GM06990 (cell line): ENCODE measurements around the gene ZC3H7A.

Experiments used
- DNase-seq: peaks from one replicate; pipeline ENCODE4 v3.0.0-alpha.2; 2011; ENCODE audit not compliant: insufficient read length; ENCODE audit errors: extremely low read depth
- H3K27me3 ChIP-seq: replicated peaks from 2 replicates; pipeline ENCODE4 v1.6.0; 2011; ENCODE audit warnings: low read length; ENCODE audit not compliant: control insufficient read depth, insufficient read depth
- H3K36me3 ChIP-seq: 2 replicates; pipeline ENCODE4 v1.5.1; 2011; ENCODE audit warnings: low read length; ENCODE audit not compliant: control insufficient read depth, insufficient read depth
- H3K4me3 ChIP-seq: replicated peaks from 2 replicates; pipeline ENCODE4 v1.5.1; 2011; ENCODE audit warnings: low read depth, mild to moderate bottlenecking, control low read depth, low read length
- TF ChIP-seq, protein P1 (sequence below): IDR thresholded peaks from 2 replicates; pipeline ENCODE4 v1.5.1; 2011; ENCODE audit warnings: low read length, control low read depth, mild to moderate bottlenecking, inconsistent platforms; ENCODE audit not compliant: insufficient read depth, poor library complexity, severe bottlenecking

The ZC3H7A gene

DNA sequence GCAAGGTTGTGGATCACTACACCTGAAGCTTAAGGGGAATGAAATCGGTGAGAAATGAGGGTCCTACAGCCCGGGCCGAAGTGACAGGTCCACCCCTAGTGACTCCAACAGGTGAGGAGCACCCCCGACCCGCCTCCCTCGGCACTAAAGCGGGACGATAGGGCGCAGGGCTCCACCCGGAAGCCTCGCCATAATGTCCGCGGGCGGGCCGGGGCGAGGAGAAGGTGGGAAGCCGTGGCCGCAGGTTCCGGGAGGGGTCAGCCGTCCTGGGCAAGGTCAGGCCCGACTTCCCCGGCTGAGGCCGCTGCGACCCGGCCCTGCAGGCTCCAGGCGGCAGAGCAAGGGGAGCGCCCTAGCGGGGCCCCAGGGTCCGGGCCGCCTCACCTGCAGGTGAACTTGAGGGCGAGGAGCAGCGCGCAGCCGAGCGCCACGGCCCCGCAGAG, 54.9 kb downstream of the ZC3H7A start:
- H3K4me3 ChIP-seq: peak overlapping the region; percentile 91
- TF ChIP-seq, protein P1, sequence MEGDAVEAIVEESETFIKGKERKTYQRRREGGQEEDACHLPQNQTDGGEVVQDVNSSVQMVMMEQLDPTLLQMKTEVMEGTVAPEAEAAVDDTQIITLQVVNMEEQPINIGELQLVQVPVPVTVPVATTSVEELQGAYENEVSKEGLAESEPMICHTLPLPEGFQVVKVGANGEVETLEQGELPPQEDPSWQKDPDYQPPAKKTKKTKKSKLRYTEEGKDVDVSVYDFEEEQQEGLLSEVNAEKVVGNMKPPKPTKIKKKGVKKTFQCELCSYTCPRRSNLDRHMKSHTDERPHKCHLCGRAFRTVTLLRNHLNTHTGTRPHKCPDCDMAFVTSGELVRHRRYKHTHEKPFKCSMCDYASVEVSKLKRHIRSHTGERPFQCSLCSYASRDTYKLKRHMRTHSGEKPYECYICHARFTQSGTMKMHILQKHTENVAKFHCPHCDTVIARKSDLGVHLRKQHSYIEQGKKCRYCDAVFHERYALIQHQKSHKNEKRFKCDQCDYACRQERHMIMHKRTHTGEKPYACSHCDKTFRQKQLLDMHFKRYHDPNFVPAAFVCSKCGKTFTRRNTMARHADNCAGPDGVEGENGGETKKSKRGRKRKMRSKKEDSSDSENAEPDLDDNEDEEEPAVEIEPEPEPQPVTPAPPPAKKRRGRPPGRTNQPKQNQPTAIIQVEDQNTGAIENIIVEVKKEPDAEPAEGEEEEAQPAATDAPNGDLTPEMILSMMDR: no peak
- H3K36me3 ChIP-seq: no peaks in the 10 kb centered on the region; the same call in 1 of the 2 replicates
- DNase-seq: no peak
- no peaks in the 10 kb centered on the region for H3K27me3 ChIP-seq

DNA sequence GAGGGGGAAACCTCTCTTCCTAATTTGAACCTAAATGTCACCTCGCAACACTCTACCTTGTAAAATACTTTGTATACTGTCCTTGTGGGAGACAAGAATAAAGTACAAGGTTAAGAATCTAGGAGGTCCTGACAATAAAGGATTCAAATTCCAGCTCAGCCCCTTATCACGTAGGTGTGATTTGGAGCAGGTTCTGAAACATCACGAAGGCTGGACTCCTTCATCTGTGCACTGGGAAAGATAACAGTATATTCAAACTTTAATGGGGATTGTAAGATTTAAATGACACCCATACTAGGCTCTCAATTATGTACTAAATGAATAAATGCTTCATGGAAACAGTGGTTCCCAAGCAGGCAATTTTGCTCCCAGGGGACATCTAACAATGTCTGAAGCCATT, 56.5 kb downstream of the ZC3H7A start:
- H3K27me3 ChIP-seq: no peaks in the 10 kb centered on the region
- H3K36me3 ChIP-seq: peaks cover 8% of the 10 kb centered on the region
- TF ChIP-seq, protein P1: no peak
- no peak for DNase-seq
- H3K4me3 ChIP-seq: peak overlapping the region; percentile 91

DNA sequence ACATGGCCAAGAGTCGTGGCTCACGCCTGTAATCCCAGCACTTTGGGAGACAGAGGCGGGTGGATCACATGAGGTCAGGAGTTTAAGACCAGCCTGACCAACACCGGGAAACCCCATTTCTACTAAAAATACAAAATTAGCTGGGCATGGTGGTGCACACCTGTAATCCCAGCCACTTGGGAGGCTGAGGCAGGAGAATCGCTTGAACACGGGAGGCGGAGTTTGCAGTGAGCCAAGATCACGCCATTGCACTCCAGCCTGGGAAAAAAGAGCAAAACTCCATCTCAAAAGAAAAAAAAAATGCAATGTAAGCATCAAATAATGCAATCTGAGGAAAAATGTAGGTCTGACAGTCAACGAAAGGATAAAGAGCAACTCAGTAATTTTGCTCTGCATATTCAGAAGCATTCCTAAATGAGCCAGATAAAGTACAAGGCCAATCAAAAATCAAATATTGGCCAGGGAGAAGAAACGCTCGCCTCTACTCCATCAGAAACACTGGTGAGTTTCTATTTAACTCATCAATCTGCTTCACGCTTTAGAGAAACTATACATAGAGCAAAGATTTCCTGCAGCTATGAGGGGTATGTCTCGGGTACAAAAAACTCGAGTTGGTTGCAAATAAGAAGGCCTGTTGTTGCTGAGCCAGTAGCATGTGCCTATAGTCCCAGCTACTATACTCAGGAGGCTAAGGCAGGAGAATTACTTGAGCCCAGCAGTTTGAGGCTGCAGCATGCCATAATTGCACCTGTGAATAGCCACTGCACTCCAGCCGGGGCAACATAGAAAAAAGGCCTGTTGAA, 58.1 kb downstream of the ZC3H7A start:
- Histone ChIP-seq H3K27me3 (no peaks in the 10 kb centered on the region), H3K36me3 (peaks cover 10% of the 10 kb centered on the region), H3K4me3 (peak overlapping the region; percentile 91)
- TF ChIP-seq, protein P1: no peak
- DNase-seq: no peak

DNA sequence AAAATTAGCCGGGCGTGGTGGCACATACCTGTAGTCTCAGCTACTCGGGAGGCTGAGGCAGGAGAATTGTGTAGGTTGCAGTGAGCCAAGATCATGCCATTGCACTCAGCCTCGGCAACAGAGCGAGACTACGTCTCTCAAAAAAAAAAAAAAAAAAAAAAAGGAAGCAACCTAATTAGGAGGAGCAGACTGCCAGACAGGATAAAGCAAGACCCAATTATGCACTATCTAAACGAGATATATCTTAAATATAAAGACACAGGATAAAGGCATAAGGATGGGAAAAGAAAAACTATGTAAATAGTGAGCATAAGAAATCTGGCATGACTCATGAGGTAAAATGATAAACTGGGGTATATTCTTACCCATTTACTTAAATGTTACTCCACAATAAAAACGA, 59.3 kb downstream of the ZC3H7A start:
- H3K4me3 ChIP-seq: peak overlapping the region; percentile 19
- peaks cover 11% of the 10 kb centered on the region for H3K36me3 ChIP-seq

DNA sequence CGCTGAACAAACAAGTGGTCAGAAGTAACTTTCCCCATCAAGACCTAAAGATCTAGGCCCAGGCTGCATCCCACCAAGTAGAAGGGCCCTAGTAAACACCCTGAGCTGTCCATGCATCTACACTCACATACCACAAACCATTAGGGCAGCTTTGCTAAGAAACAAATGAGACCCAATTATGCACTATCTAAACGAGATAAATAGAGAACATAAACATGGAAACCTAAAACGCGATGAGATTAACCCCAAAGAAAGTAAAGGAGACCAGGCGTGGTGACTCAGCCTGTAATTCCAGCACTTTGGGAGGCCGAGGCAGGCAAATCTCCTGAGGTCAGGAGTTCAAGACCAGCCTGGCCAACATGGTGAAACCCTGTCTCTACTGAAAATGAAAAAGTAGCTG, 60.2 kb downstream of the ZC3H7A start:
- no peak for DNase-seq
- TF ChIP-seq, protein P1: no peak
- H3K36me3 ChIP-seq: peaks cover 19% of the 10 kb centered on the region

More for the DNA sequence above, 59.3 kb downstream of the ZC3H7A start:
- TF ChIP-seq, protein P1: no peak
- no peaks in the 10 kb centered on the region for H3K27me3 ChIP-seq
- DNase-seq: no peak

DNA sequence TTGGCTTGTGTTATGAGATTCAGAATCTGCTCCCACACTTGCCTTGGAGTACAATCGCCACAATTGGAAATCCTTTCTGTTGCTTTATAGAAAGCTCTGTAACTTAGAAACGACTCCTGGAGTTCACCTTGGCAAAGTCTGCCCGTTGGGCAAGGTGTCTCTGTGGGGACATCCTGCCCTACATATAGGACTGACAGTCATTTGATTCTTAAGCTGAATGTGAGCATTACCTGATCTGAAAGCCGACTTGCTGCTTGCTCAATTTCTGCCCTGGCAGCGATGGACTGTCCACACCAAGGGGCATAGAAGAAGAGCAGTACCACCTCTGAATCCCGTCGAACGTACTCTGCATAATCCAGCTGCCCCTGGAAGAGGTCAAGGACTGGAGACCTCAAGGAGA, 61.3 kb downstream of the ZC3H7A start:
- no peaks in the 10 kb centered on the region for H3K27me3 ChIP-seq
- TF ChIP-seq, protein P1: no peak
- no peak for DNase-seq
- peaks cover 20% of the 10 kb centered on the region for H3K36me3 ChIP-seq
- H3K4me3 ChIP-seq: no peak overlapping the region

More for the DNA sequence above, 60.2 kb downstream of the ZC3H7A start:
- H3K4me3 ChIP-seq: peak overlapping the region; percentile 9; the same call in 1 of the 2 replicates
- no peaks in the 10 kb centered on the region for H3K27me3 ChIP-seq
